NCI-H2107 treated with DMSO at 0.1 percent for 48 hours (cell line): ENCODE measurements around the gene ZNF101.

ENCODE experiments used
- DNase-seq: peaks from one replicate; lab custom pipeline; 2025; ENCODE audit not compliant: unreplicated experiment; lab: John Stamatoyannopoulos, UW

ZNF101 gene

DNA sequence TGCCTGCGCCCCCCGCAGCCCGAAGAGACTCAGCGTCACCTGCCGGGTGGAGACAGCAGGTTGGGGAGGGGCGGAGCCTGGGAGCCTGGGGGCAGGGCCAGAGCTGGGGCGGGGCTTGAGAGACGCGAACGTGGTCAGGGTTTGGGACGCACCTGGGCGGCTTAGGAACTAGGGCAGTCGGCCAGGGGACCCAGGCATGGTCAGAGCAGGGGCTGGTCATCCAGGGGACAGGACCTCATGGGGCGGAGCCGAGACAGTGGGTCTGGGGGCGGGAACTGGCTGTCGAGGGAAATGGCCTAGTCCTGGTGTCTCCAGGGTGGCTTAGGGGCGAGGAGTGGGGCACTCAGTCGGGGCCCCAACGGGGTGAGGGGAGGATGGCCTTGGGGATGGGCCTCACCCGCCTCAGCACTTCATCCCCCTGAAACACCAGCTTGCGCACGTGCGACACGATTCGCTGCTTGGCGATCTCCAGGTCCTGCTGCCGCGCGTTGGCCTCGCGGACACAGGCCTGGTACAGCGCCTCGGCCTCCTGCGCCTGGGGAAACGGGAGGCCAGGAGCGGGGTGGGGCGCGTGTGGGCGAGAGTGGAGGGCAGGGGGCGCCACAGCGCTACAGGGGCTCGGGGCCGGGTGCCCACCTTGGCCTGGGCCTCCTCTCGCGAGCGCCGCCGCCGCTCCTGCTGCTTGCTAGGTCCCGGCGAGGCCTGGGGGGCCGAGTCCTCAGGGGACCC is 31.0 kb upstream of the ZNF101 start:
- no peak for DNase-seq

DNA sequence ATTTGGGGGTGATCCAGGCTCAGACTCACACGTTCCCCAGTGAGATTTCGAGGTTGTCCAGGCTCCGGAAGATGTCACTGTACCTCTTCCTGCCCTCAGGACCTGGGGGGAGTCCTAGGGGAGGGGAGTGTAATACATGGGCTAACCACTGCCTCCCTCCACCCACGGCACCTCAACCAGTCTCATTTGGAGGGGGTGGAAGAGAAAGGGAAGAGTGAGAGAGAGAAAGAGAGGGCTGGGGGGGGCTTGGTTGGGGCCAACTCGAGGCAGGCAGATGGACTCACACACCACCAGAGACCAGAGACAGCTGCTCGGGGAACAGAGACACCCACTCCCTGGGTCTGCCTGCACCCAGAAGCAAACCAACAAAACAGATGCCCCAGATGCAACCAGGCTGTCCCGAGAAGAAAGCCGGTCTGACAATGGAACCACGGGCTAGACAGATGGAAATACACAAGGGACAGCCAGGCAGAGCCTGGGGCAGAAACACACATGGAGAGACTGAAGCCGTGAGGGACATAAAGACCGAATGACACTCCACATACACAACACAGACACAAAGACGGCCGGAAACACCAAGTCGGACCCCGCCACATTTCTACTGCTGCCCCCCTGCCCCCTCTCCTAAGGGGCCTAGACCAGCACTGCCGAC is 26.0 kb upstream of the ZNF101 start:
- no peak for DNase-seq

DNA sequence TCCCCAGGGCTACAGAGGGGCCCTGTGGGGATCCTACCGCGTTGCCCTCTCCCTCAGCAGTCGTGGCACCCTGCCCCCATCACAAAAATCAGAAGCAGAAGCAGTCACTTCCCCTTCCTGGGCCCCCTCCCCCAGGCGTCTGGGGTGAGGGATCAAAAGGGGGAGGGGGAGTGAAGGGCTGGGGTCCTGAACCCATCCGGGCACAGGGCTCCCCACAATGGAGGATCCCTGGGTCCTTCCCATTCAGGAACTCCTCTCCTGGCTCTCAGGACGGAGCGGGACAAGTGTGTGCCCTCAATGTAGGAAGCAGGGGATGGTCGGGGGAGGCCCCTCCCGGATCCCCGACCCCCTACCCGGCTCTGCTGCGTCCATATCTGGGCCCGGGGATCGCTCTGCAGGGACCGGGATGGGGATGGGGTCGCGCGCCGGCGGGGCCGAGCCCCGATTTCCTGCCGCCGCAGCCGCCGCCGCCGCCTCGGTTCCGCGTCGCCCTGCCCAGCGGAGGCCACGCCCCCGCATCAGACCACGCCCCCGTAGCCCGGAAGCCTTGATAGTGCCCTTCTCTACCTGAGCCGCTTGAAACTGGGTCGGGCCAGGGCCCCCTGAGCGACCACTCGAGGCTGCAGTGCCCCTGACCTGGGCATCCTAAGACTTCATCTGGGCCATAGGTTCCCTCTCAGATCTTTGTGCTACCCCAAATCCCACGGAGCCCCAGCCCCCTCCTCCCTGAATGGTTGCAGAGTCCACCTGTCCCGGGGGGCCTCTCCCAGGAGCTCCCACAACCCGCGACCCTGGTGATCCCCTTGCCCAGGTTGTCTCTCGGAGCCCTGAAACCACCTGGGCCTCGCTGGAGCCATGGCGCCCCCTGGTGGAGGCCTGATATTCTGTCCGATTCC is 25.2 kb upstream of the ZNF101 start, which contains the start of gene GMIP:
Gene GMIP (minus strand): TSS at position 500 of the 896 bp plus-strand sequence. CDS start 128 bp downstream, at position 372.
- DNase-seq: no peak

DNA sequence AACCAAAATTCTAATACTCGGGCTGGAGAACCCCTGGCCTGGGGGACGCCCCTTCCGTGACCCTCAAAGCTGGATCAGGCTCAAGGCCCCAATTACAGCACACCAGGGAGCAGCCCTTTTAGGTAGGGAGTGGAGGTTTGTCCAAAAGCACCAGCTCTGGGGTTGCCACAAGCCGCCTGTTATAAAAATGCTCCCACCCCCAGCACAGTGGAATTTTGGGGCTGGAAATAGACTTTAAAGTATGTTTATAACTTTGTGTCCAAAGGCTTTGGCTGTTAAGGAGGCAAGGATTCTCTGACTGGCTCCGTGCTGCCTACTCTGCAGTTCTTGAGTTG is 24.6 kb upstream of the ZNF101 start:
- DNase-seq: no peak

DNA sequence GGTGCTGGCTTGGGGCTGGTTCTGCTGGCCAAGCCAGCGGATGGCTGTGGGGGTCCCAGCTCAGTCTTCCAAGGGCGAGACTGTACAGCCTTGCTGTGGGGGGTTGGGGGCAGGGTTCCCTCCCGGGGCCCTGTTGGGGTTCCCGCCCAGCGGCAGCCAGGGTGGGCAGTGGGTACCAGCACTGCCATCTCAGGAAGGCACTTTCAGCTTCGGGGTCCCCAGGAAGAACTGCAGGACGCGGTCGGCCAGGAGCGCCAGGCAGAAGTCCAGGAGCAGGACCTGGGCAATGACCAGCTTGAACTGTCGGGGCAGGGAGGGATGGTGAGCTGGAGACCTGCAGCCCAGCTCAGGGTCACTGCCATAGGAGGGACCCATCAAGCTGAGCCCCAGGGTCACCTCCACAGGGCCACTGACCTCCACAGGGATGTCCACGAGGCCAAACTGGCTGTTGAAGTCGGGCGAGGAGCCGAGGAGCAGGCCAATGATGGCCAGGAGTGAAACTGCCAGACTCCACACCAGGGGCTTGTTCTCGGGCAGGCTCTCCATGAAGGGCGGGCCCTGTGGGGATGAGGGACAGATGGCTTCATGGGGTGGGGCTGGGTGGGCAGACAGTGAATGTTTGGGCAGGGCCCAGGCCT is 23.3 kb upstream of the ZNF101 start:
- no peak for DNase-seq

DNA sequence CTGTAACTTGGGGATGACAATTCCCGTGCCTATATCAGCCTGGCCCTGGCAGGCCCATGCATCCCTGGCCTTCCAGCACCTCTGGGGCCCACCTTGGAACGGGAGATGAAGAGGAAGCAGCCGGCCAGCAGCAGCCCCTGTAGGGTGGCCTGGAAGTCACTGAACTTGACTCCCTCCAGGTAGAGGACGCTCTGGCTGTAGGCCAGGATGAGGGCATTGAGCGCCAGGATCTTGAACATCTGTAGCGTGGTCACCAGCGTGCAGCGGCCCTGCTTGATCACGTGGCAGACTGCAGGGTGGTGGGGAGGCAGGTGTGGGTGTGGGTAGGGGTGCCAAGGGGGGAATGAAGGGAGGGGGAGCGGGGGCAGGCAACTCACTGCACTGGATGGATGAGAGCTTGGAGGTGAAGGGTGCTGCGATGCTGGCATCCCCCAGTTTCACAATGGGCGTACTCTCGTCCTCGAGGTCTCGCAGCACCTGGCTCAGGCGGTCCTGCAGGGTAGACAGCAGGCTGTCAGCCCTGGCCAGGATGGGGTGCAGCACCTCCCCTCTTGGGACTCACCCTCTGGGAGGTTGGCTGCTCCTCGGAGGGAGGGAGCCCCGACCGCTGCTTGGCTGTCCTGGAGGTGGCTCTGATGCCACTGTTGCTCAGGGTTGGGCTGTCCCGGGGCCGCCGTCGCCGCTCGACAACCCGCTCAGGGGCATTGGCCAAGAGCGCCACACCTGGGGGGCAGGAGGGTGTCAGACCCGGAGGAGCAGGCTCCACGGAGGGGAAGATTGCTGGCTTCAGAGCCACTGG is 21.4 kb upstream of the ZNF101 start:
- DNase-seq: no peak

DNA sequence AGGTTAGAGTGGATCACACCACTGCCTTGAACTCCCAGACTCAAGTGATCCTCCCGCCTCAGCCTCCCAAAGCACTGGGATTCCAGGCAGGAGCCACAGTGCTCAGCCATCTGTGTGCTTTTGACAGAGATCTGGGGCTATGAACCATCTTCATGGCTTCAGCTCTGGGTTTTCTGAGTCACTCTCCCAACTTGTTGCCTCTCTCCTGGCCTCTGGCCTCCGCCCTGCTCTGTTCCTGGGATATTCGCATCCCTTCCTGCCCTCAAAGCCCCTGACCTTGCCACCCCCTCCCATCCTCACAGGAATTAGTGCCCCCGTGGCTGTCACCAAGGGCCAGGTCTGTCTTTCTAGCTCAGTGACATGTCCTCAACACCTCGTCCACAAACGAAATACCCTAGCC is 19.5 kb upstream of the ZNF101 start:
- DNase-seq: no peak

DNA sequence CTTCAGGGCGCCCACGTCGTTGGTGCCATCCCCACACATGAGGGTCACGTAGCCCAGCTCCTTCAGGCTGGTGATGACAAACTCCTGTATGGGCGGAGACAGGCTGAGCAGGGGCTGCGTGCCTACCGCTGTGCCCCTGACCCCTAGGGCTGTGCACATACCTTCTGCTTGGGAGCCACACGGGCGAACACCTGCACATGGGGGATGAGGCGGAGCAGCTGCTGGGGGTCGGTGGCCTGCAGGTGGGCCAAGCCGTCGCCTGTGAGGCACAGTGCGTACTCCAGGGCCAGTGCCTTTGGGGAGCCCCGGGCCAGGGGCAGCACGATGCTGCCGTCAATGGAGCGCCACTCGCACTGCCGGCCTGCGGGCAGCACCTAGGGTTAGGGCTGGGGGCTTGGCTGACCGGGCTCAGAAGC is 19.1 kb upstream of the ZNF101 start:
- no peak for DNase-seq

DNA sequence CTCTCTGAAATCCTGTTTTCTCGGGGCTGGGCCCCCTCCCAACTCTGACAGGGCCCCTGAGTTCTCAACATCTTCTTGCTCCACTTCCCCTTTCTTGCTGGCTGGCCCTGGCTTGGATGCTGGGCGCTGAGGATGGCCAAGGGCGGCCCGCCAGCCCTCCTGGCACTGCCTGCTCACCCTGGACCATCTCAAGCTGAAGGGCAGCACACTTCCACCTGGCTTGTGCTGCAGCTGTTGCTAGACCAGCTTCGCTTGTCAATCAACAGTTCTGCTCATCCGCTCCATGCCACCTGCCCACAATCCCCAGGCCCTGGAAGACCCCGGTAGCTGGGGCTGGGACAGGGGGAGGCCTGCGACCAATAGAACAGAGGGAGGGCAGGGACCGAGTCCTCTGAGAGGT is 18.3 kb upstream of the ZNF101 start:
- DNase-seq: no peak

DNA sequence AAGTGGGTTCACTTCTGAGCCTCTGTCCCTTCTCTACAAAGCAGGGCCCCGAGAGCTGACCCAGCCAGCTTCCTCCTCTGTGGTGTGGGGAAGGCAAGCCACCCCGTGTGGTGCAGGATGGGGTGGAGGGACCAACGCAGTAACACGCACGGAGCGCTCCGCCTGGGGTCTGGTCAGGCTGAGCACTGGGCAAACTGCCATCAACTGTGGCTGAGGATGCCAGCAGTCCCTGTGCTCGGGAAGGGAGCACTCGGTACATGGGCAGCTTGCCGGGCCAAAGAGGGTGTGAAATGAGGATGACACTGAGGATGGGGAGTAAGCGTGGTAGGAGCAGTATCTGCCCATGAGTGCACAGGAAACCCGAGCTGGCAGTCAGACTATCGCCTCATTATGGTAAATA is 17.6 kb upstream of the ZNF101 start:
- no peak for DNase-seq

DNA sequence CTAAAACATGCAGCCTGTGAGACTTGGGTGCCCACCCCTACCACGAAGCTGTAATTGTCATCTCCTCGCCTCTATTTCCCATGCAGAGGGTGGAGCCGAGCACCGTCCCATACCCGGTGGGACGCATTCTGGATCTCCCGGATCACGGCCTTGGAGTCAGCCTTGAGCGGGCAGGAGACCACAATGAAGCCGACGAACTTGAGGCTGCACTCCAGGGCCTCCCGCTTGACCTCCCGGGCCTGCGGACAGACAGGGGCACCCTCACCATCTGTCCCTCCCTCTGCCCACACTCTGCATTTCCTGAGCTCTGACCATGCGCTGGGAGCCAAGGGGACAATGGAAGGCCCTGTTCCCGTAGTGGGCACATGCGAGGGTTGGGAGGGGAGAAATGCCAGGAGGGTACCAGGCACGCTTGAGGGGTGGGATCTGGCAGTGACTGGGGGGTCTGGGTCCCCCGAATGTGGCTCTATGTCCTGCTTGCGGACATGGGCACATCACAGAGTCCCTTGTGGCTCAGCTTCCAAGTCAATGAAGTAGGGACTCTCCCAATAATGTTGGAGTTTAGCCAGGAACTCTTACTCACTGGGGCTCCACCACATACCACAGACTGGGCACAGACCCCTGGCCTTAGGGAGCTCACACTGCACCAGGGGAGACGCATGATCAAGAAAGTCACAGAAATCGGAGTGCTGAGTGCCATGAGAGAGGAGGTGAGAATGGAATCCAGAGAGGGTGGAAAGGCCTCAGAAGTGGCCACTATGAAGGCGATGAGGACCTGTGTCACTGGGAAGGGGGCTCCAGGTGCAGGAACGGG is 15.9 kb upstream of the ZNF101 start:
- DNase-seq: no peak

DNA sequence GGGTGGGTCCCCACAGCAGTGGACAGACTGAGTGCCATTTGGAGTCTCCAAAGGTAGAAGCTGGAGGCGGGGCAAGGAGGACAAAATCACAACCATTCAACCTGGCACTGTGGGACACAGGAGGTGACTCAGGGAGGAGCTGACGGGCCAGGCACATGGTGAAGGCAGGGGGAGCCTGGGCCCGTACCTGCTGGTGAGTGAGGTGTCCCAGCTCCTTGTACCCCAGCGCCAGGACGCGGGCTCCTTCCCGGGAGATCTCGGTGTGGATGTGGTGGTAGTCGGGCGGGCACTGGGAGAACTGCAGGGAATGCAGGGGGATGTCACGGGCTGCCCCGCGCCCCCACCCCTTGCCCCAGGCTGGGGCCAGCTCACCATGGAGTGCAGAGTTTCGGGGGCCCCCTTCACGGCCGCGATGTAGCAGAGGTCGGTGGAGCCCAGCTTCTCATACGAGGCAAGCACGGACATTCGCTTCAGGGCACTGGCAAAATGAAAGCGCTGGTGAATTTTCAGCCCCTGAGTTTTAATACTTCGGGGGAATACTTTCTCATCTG is 15.0 kb upstream of the ZNF101 start:
- DNase-seq: no peak

DNA sequence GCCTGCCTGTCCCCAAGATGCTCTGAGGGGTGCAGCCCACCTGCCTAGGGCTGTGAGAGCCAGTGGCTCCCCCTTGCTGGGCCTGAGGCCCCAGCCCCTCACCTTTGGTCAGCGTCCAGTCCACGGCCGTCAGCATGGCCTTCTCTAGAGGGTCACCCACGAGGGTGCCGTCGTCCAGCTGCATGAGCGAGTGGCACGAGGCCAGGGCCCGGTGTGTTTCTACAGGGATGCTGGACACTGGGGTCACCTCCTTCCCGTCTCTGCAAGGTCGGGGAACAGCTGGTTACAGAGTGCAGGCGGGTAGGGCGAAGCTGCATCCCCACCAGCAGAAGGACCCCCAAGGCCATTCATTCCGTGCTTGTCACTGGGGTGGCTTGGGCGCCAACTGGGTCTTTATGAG is 14.2 kb upstream of the ZNF101 start:
- DNase-seq: no peak

DNA sequence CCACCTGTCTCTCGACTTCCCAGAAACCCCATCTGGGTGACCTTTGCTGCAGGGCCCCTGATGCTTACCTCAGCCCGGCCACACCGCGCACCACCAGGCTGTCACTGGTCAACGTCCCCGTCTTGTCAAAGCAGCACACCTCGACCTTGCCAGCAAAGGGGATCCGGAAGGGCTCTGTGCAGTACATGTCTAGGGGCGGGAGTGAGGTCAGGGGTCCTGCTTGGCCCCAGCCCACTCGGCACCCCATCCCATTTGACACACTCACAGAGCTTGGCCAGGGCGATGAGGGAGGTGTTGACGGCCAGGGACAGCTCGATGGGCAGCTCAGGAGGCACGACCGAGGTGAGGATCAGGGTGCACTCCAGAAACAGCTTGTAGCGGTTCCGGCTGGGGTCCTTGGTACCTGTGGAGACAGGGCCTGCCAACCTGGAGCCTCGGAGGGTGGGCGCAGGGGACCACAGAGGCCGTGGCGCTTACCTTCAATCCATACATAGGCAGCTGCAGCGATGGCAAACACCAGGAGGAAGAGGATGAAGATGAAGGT is 13.5 kb upstream of the ZNF101 start:
- DNase-seq: no peak

DNA sequence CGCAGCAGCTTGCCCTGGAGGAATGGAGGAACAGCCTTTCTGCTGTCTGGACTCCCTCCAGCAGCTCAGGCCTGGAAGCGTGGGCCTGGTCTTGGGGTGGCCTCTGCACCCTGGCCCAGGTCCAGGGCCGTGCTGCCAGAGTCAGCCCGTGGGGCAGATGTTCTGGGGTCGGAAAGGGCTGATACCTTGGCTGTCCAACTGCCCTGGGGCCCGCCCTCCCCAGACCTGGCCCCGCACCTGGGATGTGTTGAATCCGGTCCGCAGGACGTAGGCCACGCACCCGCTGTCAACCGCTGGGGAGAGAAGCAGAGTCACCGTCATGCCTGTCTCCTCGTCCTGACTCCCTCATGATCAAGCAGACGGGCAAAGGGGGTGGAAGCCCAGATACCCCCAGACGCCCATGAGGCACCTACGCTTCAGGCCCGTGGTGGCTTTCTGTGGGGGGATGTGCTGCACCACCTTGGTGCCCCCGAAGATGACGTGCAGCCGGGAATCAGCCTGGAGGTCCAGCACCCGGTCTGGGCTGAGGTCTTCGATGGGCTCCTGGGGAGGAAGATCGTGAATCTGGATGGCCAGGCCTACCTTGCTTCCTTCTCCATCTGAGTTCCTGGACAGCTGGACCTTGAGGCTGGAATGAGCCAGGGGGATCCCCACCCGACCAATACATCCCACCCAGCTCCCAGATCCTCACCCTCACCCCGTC is 12.8 kb upstream of the ZNF101 start:
- no peak for DNase-seq

DNA sequence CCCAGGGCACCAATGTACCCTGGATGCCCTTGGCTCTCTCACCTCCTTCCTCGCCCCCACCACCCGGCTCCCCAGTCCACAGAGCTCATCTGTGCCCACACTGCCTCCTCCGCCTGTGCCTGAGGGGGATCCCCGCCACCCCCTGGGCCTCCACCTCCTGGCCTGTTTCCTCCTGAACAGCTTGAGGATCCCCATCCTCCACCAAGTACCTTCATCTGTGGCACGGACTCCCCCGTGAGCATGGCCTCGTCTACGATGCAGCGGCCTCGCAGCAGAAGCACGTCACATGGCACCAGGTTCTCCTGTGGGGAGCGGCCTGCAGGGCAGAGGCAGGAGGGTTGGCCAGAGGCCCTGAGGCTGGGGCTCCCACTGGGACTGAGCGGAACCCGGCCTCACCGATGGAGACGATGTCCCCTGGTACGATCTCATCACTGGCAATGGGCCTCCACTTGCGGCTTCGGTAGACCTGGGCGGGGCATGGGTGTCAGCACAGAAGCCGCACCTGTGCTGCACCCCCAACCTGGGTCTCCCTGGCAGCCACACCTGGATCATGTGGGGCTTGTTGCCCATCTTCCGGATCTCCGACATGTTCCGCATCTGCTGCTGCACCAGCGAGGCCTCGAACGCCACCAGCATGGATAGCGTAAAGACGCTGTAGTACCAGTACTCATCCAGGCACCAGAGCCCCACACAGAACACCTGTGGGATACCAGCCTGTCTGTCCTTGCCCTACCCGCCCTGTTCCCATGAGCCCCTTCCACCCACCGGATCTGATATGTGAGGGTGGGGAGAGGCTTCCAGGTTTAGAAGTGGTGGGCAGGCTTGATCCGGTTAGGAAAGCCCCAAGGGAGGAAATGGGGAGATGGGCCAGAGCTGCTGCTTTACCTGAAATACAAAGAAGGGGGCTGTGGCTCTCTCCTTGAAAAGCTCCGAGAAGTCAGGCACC is 11.9 kb upstream of the ZNF101 start:
- DNase-seq: no peak

DNA sequence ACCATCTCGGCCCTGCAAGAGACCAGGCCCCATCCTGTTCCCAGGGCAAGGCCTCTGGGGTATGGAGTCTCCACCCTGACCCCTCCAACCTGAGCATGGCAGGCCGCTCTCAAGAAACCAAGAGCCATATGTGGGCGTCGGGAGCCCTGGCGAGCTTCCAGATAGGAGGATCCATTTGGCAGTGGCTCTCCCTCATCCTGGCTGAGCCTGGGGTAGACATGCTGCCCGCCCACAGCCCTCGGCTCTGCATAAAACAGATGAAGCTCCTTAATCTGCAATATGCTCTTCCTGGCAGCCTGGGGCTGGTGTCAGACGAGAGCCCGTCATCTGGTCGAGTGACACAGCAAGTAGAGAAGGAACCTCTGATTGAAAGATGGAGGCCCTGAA is 11.2 kb upstream of the ZNF101 start:
- no peak for DNase-seq
